GM13977 (cell line): ENCODE results near the gene PTPN5.

ENCODE experiments used
- DNase-seq: peaks from one replicate; pipeline ENCODE4 v3.0.0; 2012; ENCODE audit warnings: low spot score
- in situ Hi-C: fragments of 300-500 bp; cut with MboI; formaldehyde crosslinking; loops from one replicate; pipeline ENCODE4 v1.12.0; 2022; ENCODE audit warnings: low sequenced_read_pairs, low pct_unique_long_range_greater_than_20kb, mixed read lengths, inconsistent platforms; ENCODE audit not compliant: unreplicated experiment
- TF ChIP-seq, protein P1 (sequence below): IDR thresholded peaks from 2 replicates; pipeline ENCODE4 v1.5.1; 2012; ENCODE audit warnings: mild to moderate bottlenecking, control low read depth; ENCODE audit not compliant: insufficient read depth; ENCODE audit errors: extremely low read depth, missing control alignments

Gene PTPN5

DNA sequence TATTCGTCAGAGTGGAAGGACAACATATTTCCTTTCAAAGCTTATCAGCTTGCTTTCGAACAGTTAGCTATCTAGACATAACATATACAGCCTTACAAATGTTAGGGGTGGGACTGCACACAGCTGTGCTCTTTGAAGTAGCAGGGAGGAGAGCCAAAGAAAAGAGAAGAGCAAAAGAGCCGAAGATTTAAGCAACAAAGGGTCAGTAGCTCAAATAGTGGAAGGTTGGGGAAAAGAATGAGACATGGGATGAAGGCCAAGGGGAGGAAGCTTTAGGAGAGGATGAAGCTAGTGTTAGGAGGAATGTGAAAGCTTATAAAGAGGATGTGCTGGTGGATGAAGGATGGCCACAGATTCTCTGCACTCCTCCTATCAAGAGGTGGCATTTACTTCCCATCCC, 33.8 kb downstream of the PTPN5 start:
- TF ChIP-seq, protein P1, sequence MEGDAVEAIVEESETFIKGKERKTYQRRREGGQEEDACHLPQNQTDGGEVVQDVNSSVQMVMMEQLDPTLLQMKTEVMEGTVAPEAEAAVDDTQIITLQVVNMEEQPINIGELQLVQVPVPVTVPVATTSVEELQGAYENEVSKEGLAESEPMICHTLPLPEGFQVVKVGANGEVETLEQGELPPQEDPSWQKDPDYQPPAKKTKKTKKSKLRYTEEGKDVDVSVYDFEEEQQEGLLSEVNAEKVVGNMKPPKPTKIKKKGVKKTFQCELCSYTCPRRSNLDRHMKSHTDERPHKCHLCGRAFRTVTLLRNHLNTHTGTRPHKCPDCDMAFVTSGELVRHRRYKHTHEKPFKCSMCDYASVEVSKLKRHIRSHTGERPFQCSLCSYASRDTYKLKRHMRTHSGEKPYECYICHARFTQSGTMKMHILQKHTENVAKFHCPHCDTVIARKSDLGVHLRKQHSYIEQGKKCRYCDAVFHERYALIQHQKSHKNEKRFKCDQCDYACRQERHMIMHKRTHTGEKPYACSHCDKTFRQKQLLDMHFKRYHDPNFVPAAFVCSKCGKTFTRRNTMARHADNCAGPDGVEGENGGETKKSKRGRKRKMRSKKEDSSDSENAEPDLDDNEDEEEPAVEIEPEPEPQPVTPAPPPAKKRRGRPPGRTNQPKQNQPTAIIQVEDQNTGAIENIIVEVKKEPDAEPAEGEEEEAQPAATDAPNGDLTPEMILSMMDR = no peak
- in situ Hi-C loops = no loop called here
- no peak for DNase-seq

DNA sequence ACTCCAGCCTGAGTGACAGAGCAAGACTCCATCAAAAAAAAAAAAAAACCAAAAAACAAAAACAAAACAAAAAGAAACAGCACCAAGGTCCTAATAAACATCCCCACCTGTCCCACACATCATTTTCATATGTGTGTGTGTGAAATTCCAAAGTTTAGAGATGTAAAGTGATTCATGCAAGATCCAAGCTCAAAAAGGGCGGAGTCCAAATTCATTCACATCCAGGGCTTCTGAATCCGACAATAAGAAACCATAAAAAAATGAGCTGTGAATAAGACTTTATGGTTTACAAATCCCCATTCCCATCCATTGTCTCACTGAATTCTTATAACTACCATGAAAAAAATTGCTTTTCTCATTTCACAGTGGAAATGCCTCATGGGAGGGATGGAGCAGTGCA, 34.7 kb downstream of the PTPN5 start:
- no peak for DNase-seq
- in situ Hi-C loops = no loop called here
- TF ChIP-seq, protein P1 = no peak

DNA sequence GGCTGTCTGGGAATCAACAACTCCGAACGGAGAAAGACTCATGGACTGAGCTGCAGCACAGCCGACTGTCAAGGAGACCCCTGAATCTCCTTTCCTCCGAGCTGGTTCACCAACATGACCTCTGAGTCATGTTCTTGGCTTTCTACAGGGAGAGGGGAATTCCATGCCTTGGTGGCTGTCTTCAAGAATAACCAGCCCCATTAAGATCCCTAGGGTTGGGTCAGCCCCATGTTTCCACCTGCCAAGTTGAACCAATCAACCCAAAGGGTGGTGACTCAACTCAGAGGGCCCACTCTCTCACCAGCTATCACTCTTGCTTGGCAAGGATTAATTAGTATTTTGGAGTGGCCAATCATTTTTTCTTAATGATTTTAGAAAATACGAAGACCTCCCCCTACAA, 37.3 kb downstream of the PTPN5 start:
- in situ Hi-C loops = no loop called here
- DNase-seq = no peak
- TF ChIP-seq, protein P1 = no peak

DNA sequence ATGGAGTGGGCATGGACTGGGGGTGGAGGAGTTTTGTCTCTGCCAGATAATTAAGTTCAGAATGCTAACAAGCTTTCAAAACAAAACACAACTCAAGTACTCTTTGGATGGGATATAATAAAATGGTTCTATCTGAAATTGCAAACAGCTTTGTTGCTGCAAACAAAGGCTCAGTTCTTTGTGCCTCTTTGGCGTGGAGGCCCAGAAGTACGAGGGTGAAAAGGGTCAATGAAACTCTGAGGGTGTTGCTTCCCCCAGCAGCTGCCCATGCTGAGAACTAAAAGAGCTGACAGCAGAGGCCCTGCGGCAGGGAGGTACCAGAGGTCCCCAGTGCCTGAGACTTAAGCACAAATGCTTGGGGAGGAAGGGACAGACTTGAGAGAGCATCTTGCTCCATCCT, 39.1 kb downstream of the PTPN5 start:
- TF ChIP-seq, protein P1 = no peak
- no peak for DNase-seq
- in situ Hi-C loops = no loop called here

DNA sequence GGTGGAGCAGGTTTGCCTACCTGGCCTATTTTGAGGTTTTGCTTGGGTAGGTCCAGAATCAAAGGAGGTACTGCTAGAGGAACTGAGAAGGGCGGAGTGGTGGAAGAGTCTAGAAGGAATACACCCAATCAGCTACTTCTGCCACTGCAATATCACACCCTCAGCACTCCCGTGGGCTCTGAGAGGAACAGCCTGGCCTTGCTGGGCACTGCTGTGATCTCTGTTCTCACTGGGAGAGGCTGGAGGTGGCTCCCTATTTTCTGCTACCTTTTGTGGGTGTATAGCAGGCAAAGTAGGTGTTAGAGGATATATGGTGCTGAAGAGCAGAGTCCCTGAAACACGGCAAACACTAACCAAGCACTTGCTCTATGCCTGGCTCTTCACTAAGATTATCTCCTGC, 40.7 kb downstream of the PTPN5 start:
- in situ Hi-C loops = no loop called here
- TF ChIP-seq, protein P1 = no peak
- no peak for DNase-seq

DNA sequence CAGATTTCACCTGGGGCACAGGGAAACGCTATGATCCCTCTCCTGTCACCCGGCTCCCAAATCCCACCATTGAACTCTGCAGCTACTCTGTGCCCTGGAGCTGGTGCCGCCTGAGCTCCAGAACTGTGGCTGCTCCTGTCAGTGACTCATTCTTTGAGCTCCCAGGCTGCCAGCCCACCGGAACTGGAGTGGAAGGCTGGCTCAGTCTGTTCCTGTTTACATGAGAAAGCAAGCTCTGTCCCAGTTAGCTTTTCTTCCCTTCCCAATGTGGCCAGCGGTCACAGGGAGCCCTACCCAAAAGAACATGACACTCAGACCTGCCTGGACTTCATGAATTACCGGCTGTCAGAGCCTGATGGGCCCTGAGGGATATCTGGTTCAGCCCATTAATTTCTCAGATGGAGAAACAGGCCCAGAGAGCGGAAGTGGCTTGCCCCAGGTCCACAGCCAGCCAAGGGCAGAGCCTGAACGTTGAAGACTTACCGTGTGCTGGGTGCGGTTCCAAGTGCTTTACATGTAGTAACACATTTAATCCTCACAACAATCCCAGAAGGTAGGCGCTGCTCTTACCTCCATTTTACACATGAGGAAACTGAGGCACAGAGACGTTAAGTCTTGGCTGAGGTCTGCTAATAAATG, 41.8 kb downstream of the PTPN5 start:
- TF ChIP-seq, protein P1 = no peak
- DNase-seq = no peak
- in situ Hi-C loops = loop anchor here (25.0 kb wide), 1 partner anchor 212 kb away; the partner anchor contains the start of gene TSG101
